Measurements from ENCODE around the gene HEATR5A.

DNA sequence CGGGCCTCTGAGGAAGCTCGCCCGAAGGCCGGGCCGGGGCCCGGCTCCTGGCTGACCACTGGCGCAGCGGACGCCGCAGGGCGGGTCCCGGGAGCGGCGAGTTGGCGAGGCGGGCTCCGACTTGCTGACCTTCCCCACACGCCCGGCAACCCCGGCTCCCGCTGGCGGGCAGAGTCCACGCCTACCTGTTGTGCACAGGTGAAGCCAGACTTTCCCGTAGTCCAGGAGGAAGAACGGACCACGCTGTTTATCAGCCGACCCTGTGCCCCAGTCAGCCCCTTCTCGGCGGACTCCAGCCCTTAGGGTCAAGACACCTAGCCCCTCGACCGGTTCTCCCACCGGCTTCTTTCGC lies 407 bp downstream of the HEATR5A start:
- TF ChIP-seq MTA3 (IDR thresholded peaks at IDR 0.05; ENCODE audit: borderline replicate concordance) (no peak), ZNF274 (IDR thresholded peaks at IDR 0.05; ENCODE audit: borderline replicate concordance, low read depth, low read length) (no peak), SOX6 (IDR thresholded peaks at IDR 0.05) (no peak), SIN3B (IDR thresholded peaks at IDR 0.05; ENCODE audit: low read depth) (no peak), PCBP1 (IDR thresholded peaks at IDR 0.05; ENCODE audit: low read depth, low read length, poor library complexity, severe bottlenecking) (no peak), L3MBTL2 (IDR thresholded peaks at IDR 0.05) (no peak)
- TF ChIP-seq, protein P1, sequence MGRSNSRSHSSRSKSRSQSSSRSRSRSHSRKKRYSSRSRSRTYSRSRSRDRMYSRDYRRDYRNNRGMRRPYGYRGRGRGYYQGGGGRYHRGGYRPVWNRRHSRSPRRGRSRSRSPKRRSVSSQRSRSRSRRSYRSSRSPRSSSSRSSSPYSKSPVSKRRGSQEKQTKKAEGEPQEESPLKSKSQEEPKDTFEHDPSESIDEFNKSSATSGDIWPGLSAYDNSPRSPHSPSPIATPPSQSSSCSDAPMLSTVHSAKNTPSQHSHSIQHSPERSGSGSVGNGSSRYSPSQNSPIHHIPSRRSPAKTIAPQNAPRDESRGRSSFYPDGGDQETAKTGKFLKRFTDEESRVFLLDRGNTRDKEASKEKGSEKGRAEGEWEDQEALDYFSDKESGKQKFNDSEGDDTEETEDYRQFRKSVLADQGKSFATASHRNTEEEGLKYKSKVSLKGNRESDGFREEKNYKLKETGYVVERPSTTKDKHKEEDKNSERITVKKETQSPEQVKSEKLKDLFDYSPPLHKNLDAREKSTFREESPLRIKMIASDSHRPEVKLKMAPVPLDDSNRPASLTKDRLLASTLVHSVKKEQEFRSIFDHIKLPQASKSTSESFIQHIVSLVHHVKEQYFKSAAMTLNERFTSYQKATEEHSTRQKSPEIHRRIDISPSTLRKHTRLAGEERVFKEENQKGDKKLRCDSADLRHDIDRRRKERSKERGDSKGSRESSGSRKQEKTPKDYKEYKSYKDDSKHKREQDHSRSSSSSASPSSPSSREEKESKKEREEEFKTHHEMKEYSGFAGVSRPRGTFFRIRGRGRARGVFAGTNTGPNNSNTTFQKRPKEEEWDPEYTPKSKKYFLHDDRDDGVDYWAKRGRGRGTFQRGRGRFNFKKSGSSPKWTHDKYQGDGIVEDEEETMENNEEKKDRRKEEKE (IDR thresholded peaks at IDR 0.05; ENCODE audit: borderline replicate concordance in 1 of 2, control insufficient read depth in 1 of 2, low read depth in 2 of 2, low read length in 1 of 2) = no peak
- TF ChIP-seq, protein P2, sequence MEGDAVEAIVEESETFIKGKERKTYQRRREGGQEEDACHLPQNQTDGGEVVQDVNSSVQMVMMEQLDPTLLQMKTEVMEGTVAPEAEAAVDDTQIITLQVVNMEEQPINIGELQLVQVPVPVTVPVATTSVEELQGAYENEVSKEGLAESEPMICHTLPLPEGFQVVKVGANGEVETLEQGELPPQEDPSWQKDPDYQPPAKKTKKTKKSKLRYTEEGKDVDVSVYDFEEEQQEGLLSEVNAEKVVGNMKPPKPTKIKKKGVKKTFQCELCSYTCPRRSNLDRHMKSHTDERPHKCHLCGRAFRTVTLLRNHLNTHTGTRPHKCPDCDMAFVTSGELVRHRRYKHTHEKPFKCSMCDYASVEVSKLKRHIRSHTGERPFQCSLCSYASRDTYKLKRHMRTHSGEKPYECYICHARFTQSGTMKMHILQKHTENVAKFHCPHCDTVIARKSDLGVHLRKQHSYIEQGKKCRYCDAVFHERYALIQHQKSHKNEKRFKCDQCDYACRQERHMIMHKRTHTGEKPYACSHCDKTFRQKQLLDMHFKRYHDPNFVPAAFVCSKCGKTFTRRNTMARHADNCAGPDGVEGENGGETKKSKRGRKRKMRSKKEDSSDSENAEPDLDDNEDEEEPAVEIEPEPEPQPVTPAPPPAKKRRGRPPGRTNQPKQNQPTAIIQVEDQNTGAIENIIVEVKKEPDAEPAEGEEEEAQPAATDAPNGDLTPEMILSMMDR (IDR thresholded peaks at IDR 0.05 in 2 of 3, conservative IDR thresholded peaks at IDR 0.05 in 1 of 3; ENCODE audit: insufficient read depth in 2 of 3, low read depth in 1 of 3, low read length in 3 of 3) = no peak
